GM23248 (cell line): Measurements from ENCODE around the gene CHMP6. TPM values are rescaled to one million over a fixed set of nuclear protein-coding genes. Genes with fewer than 3 reads are reported as not detected.
A peak's percentile ranks its signal among the peaks of the same experiment; 100 is the strongest.

Experiments used
- DNase-seq: peaks from one replicate; pipeline ENCODE4 v3.0.0-alpha.2; 2015
- H2AFZ ChIP-seq: fragments of 200-600 bp; sonication (generic); 2 replicates; pipeline ENCODE4 v1.6.1; 2016; ENCODE audit warnings: antibody characterized with exemption
- H3F3A ChIP-seq: fragments of 200-600 bp; sonication (generic); 2 replicates; pipeline ENCODE4 v1.6.1; 2016; ENCODE audit warnings: mild to moderate bottlenecking, antibody characterized with exemption, mixed run types; ENCODE audit not compliant: insufficient read depth
- H3K27ac ChIP-seq: fragments of 200-600 bp; sonication (generic); 2 replicates; pipeline ENCODE4 v1.5.1; 2016; ENCODE audit warnings: mild to moderate bottlenecking
- H3K27me3 ChIP-seq: fragments of 200-600 bp; sonication (generic); replicated peaks from 2 replicates; pipeline ENCODE4 v1.6.1; 2016; ENCODE audit warnings: mild to moderate bottlenecking; ENCODE audit not compliant: insufficient read depth
- H3K36me3 ChIP-seq: fragments of 200-600 bp; sonication (generic); 2 replicates; pipeline ENCODE4 v1.6.1; 2016; ENCODE audit warnings: low read depth, mild to moderate bottlenecking
- H3K4me1 ChIP-seq: fragments of 200-600 bp; sonication (generic); 2 replicates; pipeline ENCODE4 v1.6.1; 2016; ENCODE audit warnings: mild to moderate bottlenecking; ENCODE audit not compliant: insufficient read depth
- H3K4me2 ChIP-seq: fragments of 200-600 bp; sonication (generic); one replicate; pipeline ENCODE4 v1.6.1; 2016; ENCODE audit warnings: mild to moderate bottlenecking; ENCODE audit not compliant: unreplicated experiment
- H3K4me3 ChIP-seq: fragments of 200-600 bp; sonication (generic); 2 replicates; pipeline ENCODE4 v1.5.1; 2016; ENCODE audit warnings: mild to moderate bottlenecking
- H3K79me2 ChIP-seq: fragments of 200-600 bp; sonication (generic); 2 replicates; pipeline ENCODE4 v1.6.1; 2016; ENCODE audit warnings: mild to moderate bottlenecking; ENCODE audit not compliant: insufficient read depth
- H3K9ac ChIP-seq: fragments of 200-600 bp; sonication (generic); 2 replicates; pipeline ENCODE4 v1.6.1; 2016; ENCODE audit warnings: mild to moderate bottlenecking
- H3K9me2 ChIP-seq: fragments of 200-600 bp; sonication (generic); 2 replicates; pipeline ENCODE4 v1.6.1; 2016; ENCODE audit warnings: mixed run types, mild to moderate bottlenecking, moderate library complexity; ENCODE audit not compliant: insufficient read depth
- H3K9me3 ChIP-seq: fragments of 200-600 bp; sonication (generic); one replicate; pipeline ENCODE4 v1.6.1; 2017; ENCODE audit warnings: low read depth
- H4K20me1 ChIP-seq: fragments of 200-600 bp; sonication (generic); 2 replicates; pipeline ENCODE4 v1.6.0; 2016; ENCODE audit not compliant: insufficient read depth
- EZH2 ChIP-seq: fragments of 200-600 bp; sonication (generic); IDR thresholded peaks from 2 replicates; pipeline ENCODE4 v1.6.1; 2018; ENCODE audit warnings: antibody characterized with exemption, mild to moderate bottlenecking; ENCODE audit not compliant: insufficient read depth, poor library complexity, severe bottlenecking
- EZH2phosphoT487 ChIP-seq: fragments of 200-600 bp; sonication (generic); IDR thresholded peaks from 2 replicates; pipeline ENCODE4 v1.6.1; 2018; ENCODE audit warnings: antibody characterized with exemption, moderate library complexity, mild to moderate bottlenecking, low read depth; ENCODE audit not compliant: insufficient read depth
- WGBS, 2 experiments: methylation state at CpG; one replicate each; pipeline ENCODE4 v1.1.6; 2015 to 2017; ENCODE audit warnings: low lambda C conversion rate in 2 of 2, low coverage in 1 of 2; ENCODE audit errors: missing lambda C conversion rate in 2 of 2; 5-methylcytosine and 5-hydroxymethylcytosine counted together
- in situ Hi-C: fragments of 300-500 bp; cut with MboI; formaldehyde crosslinking; loops from 2 replicates; pipeline ENCODE4 v1.15.0; 2020
- polyA plus RNA-seq: library from polyadenylated mRNA; unstranded; fragments of >200 nt; fragmentation: Nextera tagmentation; extraction: Ambion mirVana; gene quantifications from 2 replicates; pipeline ENCODE4 v1.2.1, GENCODE V29; 2016
- total RNA-seq: library from RNA; depleted of rRNA; stranded (reverse); fragments of >200 nt; shearing (Covaris generic); gene quantifications from 2 replicates; pipeline ENCODE4 v1.2.3, GENCODE V29; 2014

CHMP6 gene
- total and polyA plus RNA-seq, 2 experiments from 2014 or later = 14.1 to 34.0 TPM

GRCh38 chr17:80970044-80970761, 21.4 kb upstream of the CHMP6 start:
- Histone ChIP-seq H3K79me2 (no peaks in the 10 kb centered on the region), H3K27me3 (0 out of 2 replicates have a peak, but pooled peaks cover 5% of the 10 kb centered on the region), H3K36me3 (no peaks in the 10 kb centered on the region), H3F3A (no peaks in the 10 kb centered on the region), H3K9me2 (no peaks in the 10 kb centered on the region), H4K20me1 (no peaks in the 10 kb centered on the region), H3K27ac (no peak overlapping the region), H3K4me3 (no peak overlapping the region), H3K4me2 (no peak overlapping the region), H3K4me1 (no peaks in the 10 kb centered on the region), H3K9me3 (no peaks in the 10 kb centered on the region), H2AFZ (no peak overlapping the region), H3K9ac (no peak overlapping the region)
- 55 to 65% methylated on average over 13 to 19 of the region's 20 CpGs for WGBS, 2 experiments
- no peak for TF ChIP-seq EZH2
- TF ChIP-seq EZH2phosphoT487 = no peak
- in situ Hi-C loops = loop anchor here (5.0 kb wide), 1 partner anchor 538 kb away; no protein-coding TSS in a partner anchor
- DNase-seq = peak; percentile 46

DNA sequence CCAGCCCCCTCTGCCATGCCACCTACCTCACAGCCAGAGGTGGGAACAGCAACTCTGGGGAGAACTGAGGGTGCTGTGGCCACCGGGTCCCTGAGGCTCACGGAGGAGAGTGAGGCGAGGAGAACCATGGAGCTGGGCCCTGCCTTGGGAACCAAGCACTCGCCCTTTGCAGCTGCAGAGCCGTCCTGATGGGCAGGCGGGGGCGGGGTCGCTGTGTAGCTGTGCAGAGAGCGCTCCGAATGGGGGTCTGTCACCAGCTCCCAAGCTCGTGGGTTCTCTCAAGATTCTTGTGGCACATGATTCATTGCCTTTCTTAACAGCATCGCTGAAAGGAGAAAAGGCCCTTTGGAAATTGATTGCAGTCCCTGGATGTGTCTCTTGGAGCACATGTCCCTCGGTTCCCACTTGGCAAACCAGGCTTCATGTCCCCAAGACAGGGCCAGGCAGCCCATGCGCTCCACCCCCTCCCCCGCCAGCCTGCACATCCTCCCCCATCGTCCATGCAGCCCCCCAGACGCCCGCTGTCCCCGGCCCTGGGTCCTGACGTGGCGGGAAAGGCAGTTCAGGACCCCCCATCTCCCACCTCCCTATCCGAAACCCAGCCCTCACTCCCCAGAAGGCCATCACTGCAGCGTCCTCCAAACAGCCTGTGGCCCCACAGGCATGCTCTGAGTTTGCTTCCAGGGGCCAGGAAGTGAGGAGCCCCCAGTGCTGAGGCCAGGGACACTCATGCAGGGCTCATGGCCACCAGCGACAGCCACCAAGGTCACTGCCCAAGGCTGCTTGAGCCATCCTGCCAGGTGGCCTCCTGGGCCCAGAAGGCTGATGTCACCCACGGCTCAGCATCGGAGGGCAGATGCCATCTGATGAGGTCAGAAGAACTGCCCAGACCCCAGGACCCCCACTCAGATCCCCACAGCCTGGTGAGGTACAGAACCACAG, 20.6 kb upstream of the CHMP6 start:
- Histone ChIP-seq H3F3A (no peaks in the 10 kb centered on the region), H3K4me2 (no peak overlapping the region), H2AFZ (no peak overlapping the region), H3K9me2 (no peaks in the 10 kb centered on the region), H3K36me3 (no peaks in the 10 kb centered on the region), H3K9me3 (no peaks in the 10 kb centered on the region), H3K9ac (no peak overlapping the region), H3K27me3 (0 out of 2 replicates have a peak, but pooled peaks cover 5% of the 10 kb centered on the region), H3K79me2 (no peaks in the 10 kb centered on the region), H3K4me1 (no peaks in the 10 kb centered on the region), H3K27ac (no peak overlapping the region), H4K20me1 (no peaks in the 10 kb centered on the region), H3K4me3 (no peak overlapping the region)
- in situ Hi-C loops = loop anchor here (5.0 kb wide), 1 partner anchor 539 kb away; no protein-coding TSS in a partner anchor
- DNase-seq = peak; percentile 29
- no peak for TF ChIP-seq EZH2phosphoT487
- no peak for TF ChIP-seq EZH2
- WGBS, 2 experiments = 22 to 24% methylated on average over 19 to 26 of the region's 26 CpGs

DNA sequence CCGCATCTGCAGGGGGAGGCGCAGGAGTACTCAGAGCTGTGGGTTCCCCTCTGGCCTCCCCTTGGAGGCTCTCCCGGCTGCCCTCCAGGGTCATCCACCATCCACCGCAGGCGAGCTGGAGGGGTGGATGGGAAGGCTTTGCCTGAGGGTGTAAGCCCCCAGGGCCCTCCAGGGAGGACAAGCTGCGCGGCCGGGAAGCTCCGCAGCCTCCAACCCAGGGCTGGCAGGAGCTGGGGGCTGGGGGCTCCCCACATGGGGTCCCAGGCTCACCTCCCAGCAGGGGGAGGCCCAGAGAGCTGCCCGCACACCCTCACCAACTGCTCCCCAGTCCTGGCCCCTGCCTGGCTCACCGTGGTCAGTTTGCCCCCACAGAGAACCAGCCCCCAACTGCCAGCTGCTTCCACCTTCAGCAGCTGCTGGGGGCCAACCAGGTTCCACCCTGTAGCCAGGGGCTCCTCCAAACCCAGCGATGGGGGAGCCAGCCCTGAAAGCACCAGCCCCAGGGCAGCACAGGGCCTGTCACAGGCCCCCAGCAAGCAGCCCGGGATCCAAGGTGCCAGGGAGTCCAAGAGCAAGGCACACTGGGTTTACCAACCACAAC, 19.8 kb upstream of the CHMP6 start:
- H3K36me3 ChIP-seq = no peaks in the 10 kb centered on the region
- no peak overlapping the region for H3K27ac ChIP-seq
- H3F3A ChIP-seq = no peaks in the 10 kb centered on the region
- H3K4me2 ChIP-seq = no peak overlapping the region
- H3K4me1 ChIP-seq = no peaks in the 10 kb centered on the region
- no peak for DNase-seq
- TF ChIP-seq EZH2 (no peak), EZH2phosphoT487 (no peak)
- no peaks in the 10 kb centered on the region for H4K20me1 ChIP-seq
- 83 to 94% methylated on average over 11 to 12 of the region's 13 CpGs for WGBS, 2 experiments
- in situ Hi-C loops = loop anchor here (5.0 kb wide), 1 partner anchor 540 kb away; no protein-coding TSS in a partner anchor
- no peaks in the 10 kb centered on the region for H3K79me2 ChIP-seq
- no peaks in the 10 kb centered on the region for H3K9me2 ChIP-seq
- no peaks in the 10 kb centered on the region for H3K9me3 ChIP-seq
- no peak overlapping the region for H3K4me3 ChIP-seq
- H3K27me3 ChIP-seq = 0 out of 2 replicates have a peak, but pooled peaks cover 5% of the 10 kb centered on the region
- H2AFZ ChIP-seq = no peak overlapping the region
- H3K9ac ChIP-seq = no peak overlapping the region

GRCh38 chr17:80976701-80977100, 14.9 kb upstream of the CHMP6 start:
- H3K27ac ChIP-seq = no peak overlapping the region
- no peaks in the 10 kb centered on the region for H3F3A ChIP-seq
- H3K36me3 ChIP-seq = no peaks in the 10 kb centered on the region
- no peaks in the 10 kb centered on the region for H3K79me2 ChIP-seq
- H3K4me2 ChIP-seq = no peak overlapping the region
- H3K4me1 ChIP-seq = no peaks in the 10 kb centered on the region
- H3K4me3 ChIP-seq = no peak overlapping the region
- in situ Hi-C loops = no loop called here
- H3K9ac ChIP-seq = no peak overlapping the region
- TF ChIP-seq EZH2 = no peak
- TF ChIP-seq EZH2phosphoT487 = no peak
- H4K20me1 ChIP-seq = no peaks in the 10 kb centered on the region
- no peak for DNase-seq
- H2AFZ ChIP-seq = no peak overlapping the region
- no peaks in the 10 kb centered on the region for H3K27me3 ChIP-seq
- no peaks in the 10 kb centered on the region for H3K9me2 ChIP-seq
- 65 to 67% methylated on average over 3 of the region's 3 CpGs for WGBS, 2 experiments
- no peaks in the 10 kb centered on the region for H3K9me3 ChIP-seq
